Hepatocyte (in vitro differentiated cells): Measurements from ENCODE around the gene ECSIT. TPM values are rescaled to one million over a fixed set of nuclear protein-coding genes. Genes with fewer than 3 reads are reported as not detected.

Source experiments
- DNase-seq: peaks from one replicate; pipeline ENCODE4 v3.0.0-alpha.2; 2016; ENCODE audit warnings: low spot score
- H2AFZ ChIP-seq: fragments of 200-600 bp; sonication (generic); 2 replicates; pipeline ENCODE4 v1.6.0; 2016; ENCODE audit warnings: antibody characterized with exemption, mild to moderate bottlenecking
- H3K27ac ChIP-seq: fragments of 200-600 bp; sonication (generic); 2 replicates; pipeline ENCODE4 v1.5.1; 2016; ENCODE audit warnings: mild to moderate bottlenecking
- H3K27me3 ChIP-seq: fragments of 200-600 bp; sonication (generic); 2 replicates; pipeline ENCODE4 v1.6.1; 2016
- H3K36me3 ChIP-seq: fragments of 200-600 bp; sonication (generic); replicated peaks from 2 replicates; pipeline ENCODE4 v1.5.1; 2016; ENCODE audit warnings: low read depth; ENCODE audit not compliant: insufficient read depth
- H3K4me1 ChIP-seq: fragments of 200-600 bp; sonication (generic); 2 replicates; pipeline ENCODE4 v1.5.1; 2016; ENCODE audit warnings: mild to moderate bottlenecking, moderate library complexity; ENCODE audit not compliant: insufficient read depth
- H3K4me2 ChIP-seq: fragments of 200-600 bp; sonication (generic); 2 replicates; pipeline ENCODE4 v1.6.0; 2016
- H3K4me3 ChIP-seq: fragments of 200-600 bp; sonication (generic); 2 replicates; pipeline ENCODE4 v1.5.1; 2016; ENCODE audit warnings: mild to moderate bottlenecking
- H3K79me2 ChIP-seq: fragments of 200-600 bp; sonication (generic); 2 replicates; pipeline ENCODE4 v1.6.0; 2017; ENCODE audit warnings: mild to moderate bottlenecking
- H3K9me2 ChIP-seq: fragments of 200-600 bp; sonication (generic); replicated peaks from 2 replicates; pipeline ENCODE4 v1.6.0; 2017; ENCODE audit warnings: mild to moderate bottlenecking; ENCODE audit not compliant: insufficient read depth
- H3K9me3 ChIP-seq: fragments of 200-600 bp; sonication (generic); 2 replicates; pipeline ENCODE4 v1.5.1; 2016; ENCODE audit warnings: low read depth, mild to moderate bottlenecking
- H4K20me1 ChIP-seq: fragments of 200-600 bp; sonication (generic); 2 replicates; pipeline ENCODE4 v1.6.0; 2016; ENCODE audit warnings: mild to moderate bottlenecking; ENCODE audit not compliant: insufficient read depth, poor library complexity, severe bottlenecking
- EZH2 ChIP-seq: fragments of 200-600 bp; sonication (generic); IDR thresholded peaks from 2 replicates; pipeline ENCODE4 v1.6.1; 2016; ENCODE audit warnings: antibody characterized with exemption, mild to moderate bottlenecking, borderline replicate concordance
- EZH2phosphoT487 ChIP-seq: fragments of 200-600 bp; sonication (generic); IDR thresholded peaks from one replicate; pipeline ENCODE4 v1.6.1; 2018; ENCODE audit warnings: antibody characterized with exemption, mild to moderate bottlenecking, low read depth, moderate library complexity; ENCODE audit not compliant: unreplicated experiment, severe bottlenecking
- WGBS: methylation state at CpG from one replicate; pipeline ENCODE4 v1.1.6; 2016; ENCODE audit warnings: low lambda C conversion rate; ENCODE audit errors: missing lambda C conversion rate; 5-methylcytosine and 5-hydroxymethylcytosine counted together
- polyA plus RNA-seq: library from polyadenylated mRNA; unstranded; fragments of >200 nt; fragmentation: Nextera tagmentation; extraction: Ambion mirVana; gene quantifications from 2 replicates; pipeline ENCODE4 v1.2.1, GENCODE V29; 2016
- total RNA-seq: library from RNA; depleted of rRNA; stranded (reverse); fragments of >200 nt; gene quantifications from 2 replicates; pipeline ENCODE4 v1.2.3, GENCODE V29; 2014
- TF ChIP-seq, protein P1 (sequence below): fragments of 200-600 bp; sonication (generic); IDR thresholded peaks from 2 replicates; pipeline ENCODE4 v1.5.1; 2016; ENCODE audit warnings: antibody characterized with exemption, mild to moderate bottlenecking; ENCODE audit not compliant: poor library complexity

Gene ECSIT, protein sequence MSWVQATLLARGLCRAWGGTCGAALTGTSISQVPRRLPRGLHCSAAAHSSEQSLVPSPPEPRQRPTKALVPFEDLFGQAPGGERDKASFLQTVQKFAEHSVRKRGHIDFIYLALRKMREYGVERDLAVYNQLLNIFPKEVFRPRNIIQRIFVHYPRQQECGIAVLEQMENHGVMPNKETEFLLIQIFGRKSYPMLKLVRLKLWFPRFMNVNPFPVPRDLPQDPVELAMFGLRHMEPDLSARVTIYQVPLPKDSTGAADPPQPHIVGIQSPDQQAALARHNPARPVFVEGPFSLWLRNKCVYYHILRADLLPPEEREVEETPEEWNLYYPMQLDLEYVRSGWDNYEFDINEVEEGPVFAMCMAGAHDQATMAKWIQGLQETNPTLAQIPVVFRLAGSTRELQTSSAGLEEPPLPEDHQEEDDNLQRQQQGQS
- 32.5 and 36.3 TPM in 2 replicates for total RNA-seq
- polyA plus RNA-seq, result 23.2 and 26.3 TPM in 2 replicates

DNA sequence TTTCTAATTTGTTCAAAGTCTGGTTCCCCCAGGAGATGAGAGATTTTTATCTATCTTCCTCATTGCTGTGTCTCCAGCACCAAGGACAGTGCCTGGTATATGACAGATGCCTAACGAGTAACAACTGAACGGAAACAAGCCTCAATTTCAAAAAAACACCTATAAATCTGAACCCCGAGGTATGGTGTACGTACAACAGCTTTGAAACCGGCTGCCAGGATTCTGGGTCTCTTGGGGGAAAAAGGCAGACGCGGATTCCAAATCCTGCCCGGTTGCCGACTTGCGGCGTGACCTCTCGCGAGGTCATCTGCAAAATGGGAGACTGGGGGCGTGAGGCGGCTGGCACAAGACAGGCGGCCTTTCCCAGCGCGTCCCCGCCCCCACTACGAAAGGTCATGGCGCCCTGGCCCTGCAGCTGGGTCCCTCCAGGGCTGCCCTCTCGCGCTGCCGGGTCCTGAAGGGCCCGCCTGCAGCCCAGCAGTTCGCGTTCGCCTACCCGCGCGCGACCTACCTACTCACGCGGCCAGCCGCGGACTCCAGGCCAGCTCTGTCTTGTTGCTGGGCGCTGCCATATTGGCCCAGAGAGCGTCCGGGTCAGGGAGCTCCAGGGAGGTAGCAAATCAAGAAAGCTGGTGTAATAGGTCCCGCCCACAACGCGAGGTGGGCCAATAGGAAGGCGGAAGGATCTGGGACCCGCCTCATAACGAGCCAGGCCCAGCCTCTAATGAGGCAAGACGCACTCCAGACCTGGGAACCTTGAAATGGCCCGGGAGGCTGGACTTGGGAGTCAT, at the start of gene ECSIT:
Gene ECSIT (minus strand): TSS at position 584 of the 791 bp plus-strand sequence. CDS start 9,964 bp downstream, outside the sequence.
- peaks cover 6% of the 10 kb centered on the region for H3K4me1 ChIP-seq
- H3K9me2 ChIP-seq, result no peaks in the 10 kb centered on the region
- no peaks in the 10 kb centered on the region for H3K27me3 ChIP-seq
- no peaks in the 10 kb centered on the region for H3K36me3 ChIP-seq
- peak; percentile 98 for DNase-seq
- no peaks in the 10 kb centered on the region for H3K9me3 ChIP-seq
- peak within 1 kb of the TSS; percentile 48 for H3K4me3 ChIP-seq
- no peak for TF ChIP-seq EZH2
- TF ChIP-seq EZH2phosphoT487, result no peak
- TF ChIP-seq, protein P1, sequence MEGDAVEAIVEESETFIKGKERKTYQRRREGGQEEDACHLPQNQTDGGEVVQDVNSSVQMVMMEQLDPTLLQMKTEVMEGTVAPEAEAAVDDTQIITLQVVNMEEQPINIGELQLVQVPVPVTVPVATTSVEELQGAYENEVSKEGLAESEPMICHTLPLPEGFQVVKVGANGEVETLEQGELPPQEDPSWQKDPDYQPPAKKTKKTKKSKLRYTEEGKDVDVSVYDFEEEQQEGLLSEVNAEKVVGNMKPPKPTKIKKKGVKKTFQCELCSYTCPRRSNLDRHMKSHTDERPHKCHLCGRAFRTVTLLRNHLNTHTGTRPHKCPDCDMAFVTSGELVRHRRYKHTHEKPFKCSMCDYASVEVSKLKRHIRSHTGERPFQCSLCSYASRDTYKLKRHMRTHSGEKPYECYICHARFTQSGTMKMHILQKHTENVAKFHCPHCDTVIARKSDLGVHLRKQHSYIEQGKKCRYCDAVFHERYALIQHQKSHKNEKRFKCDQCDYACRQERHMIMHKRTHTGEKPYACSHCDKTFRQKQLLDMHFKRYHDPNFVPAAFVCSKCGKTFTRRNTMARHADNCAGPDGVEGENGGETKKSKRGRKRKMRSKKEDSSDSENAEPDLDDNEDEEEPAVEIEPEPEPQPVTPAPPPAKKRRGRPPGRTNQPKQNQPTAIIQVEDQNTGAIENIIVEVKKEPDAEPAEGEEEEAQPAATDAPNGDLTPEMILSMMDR, result no peak
- H3K27ac ChIP-seq, result peak within 1 kb of the TSS; percentile 84
- H2AFZ ChIP-seq, result peak within 1 kb of the TSS; percentile 55
- H3K79me2 ChIP-seq, result peaks cover 24% of the 10 kb centered on the region
- peak within 1 kb of the TSS; percentile 88 for H3K4me2 ChIP-seq
- WGBS, result under 1% methylated on average over 47 of the region's 47 CpGs
- H4K20me1 ChIP-seq, result no peaks in the 10 kb centered on the region

DNA sequence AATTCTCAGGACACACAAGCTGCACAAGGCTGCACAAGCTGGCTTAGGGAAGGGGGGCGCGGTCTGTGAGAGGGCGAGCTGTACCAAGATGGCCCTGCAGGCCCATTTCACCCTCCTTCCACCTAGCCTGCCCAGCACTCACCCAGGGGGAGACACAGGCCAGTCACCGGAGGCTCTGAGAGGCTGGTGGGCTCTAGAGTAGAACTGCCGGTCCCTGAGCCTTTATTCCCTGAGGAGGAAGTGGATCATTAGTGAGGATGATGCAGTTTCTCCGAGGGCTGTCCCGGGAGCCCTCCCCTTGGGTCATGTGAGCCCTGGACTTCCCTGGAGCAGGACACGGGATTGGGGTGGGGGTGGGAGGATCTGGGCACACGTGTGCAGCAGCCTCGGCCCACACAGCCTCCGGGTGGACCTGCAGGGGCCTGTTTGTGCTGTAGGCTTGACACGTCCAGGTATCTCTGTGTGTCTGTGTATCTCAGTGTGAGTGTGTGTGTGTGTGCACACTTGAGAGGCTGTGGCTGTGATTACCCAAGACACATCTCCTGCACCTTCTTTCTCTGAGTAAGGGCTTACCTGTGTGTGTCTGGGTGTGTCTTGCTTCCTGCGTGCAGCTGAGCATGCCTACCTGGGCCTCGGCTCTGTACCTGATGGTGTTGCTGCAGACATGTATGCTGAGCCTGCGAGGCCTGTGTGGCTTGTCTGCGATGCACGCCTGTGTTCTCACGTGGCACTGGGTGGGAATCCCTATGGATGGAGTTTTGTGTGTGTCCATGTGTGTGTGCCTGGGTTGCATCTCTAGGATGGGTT, 48.7 kb upstream of the ECSIT start, which contains the start of gene ACP5:
Gene ACP5 (minus strand): TSS at position 195 of the 807 bp plus-strand sequence. CDS start 328 bp downstream, outside the sequence.
- DNase-seq, result no peak
- peak within 1 kb of the TSS; percentile 40 for H2AFZ ChIP-seq
- H3K4me2 ChIP-seq, result peak within 1 kb of the TSS; percentile 73
- no peaks in the 10 kb centered on the region for H3K9me3 ChIP-seq
- H3K36me3 ChIP-seq, result no peaks in the 10 kb centered on the region
- no peaks in the 10 kb centered on the region for H3K9me2 ChIP-seq
- no peaks in the 10 kb centered on the region for H3K4me1 ChIP-seq
- H3K4me3 ChIP-seq, result no peak within 1 kb of the TSS
- 79% methylated on average over 18 of the region's 18 CpGs for WGBS
- no peaks in the 10 kb centered on the region for H3K79me2 ChIP-seq
- TF ChIP-seq, protein P1, result no peak
- TF ChIP-seq EZH2 (no peak), EZH2phosphoT487 (no peak)
- H4K20me1 ChIP-seq, result no peaks in the 10 kb centered on the region
- no peaks in the 10 kb centered on the region for H3K27me3 ChIP-seq
- no peak within 1 kb of the TSS for H3K27ac ChIP-seq

DNA sequence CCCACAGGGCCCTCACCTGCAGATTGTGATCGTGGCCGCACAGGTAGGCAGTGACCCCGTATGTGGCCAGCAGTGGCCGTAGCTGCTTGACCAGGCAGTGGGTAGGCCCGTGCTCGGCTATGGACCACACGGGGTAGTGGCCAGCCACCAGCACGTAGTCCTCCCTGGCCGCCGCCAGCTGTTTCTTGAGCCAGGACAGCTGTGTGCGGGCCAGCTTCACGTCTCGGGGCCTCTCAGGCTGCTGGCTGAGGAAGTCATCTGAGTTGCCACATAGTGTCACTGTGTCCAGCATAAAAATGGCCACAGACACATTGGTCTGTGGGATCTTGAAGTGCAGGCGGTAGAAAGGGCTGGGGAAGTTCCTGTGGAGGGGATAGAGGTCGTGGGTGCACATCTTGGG, 47.3 kb upstream of the ECSIT start:
- no peak overlapping the region for H3K4me3 ChIP-seq
- H2AFZ ChIP-seq, result no peak overlapping the region
- H3K36me3 ChIP-seq, result no peaks in the 10 kb centered on the region
- H3K4me2 ChIP-seq, result no peak overlapping the region
- no peaks in the 10 kb centered on the region for H3K27me3 ChIP-seq
- 91% methylated on average over 15 of the region's 15 CpGs for WGBS
- no peak overlapping the region for H3K27ac ChIP-seq
- no peaks in the 10 kb centered on the region for H3K4me1 ChIP-seq
- H3K9me3 ChIP-seq, result no peaks in the 10 kb centered on the region
- TF ChIP-seq, protein P1, result no peak
- TF ChIP-seq EZH2phosphoT487 (no peak), EZH2 (no peak)
- H4K20me1 ChIP-seq, result no peaks in the 10 kb centered on the region
- no peaks in the 10 kb centered on the region for H3K9me2 ChIP-seq
- H3K79me2 ChIP-seq, result no peaks in the 10 kb centered on the region
- no peak for DNase-seq
